HG02981 (cell line): ENCODE results near the gene AGMAT.

Experiments
- ATAC-seq: cut with Tn5 transposase; IDR thresholded peaks from one replicate; pipeline ENCODE4 v1.9.1; 2021; ENCODE audit warnings: mild to moderate bottlenecking, moderate library complexity; ENCODE audit not compliant: unreplicated experiment

AGMAT gene

GRCh38 chr1:15570861-15571260 lies 14.0 kb downstream of the AGMAT start:
- no peak for ATAC-seq

- no peak for ATAC-seq
Measured at GRCh38 chr1:15568387-15569073, 16.3 kb downstream of the AGMAT start.

- no peak for ATAC-seq
Measured at GRCh38 chr1:15559189-15559810, 25.6 kb downstream of the AGMAT start.

GRCh38 chr1:15558516-15558915 lies 26.3 kb downstream of the AGMAT start:
- no peak for ATAC-seq

- ATAC-seq: no peak
Measured at GRCh38 chr1:15557594-15557993, 27.3 kb downstream of the AGMAT start.

GRCh38 chr1:15557008-15557407 lies 27.8 kb downstream of the AGMAT start:
- ATAC-seq: no peak

- no peak for ATAC-seq
Measured at GRCh38 chr1:15550573-15550972, 34.3 kb downstream of the AGMAT start.

GRCh38 chr1:15546641-15547040 lies 38.2 kb downstream of the AGMAT start:
- ATAC-seq: no peak

- no peak for ATAC-seq
Measured at GRCh38 chr1:15543589-15544568, 41.0 kb downstream of the AGMAT start.

GRCh38 chr1:15543251-15543588 lies 41.6 kb downstream of the AGMAT start:
- no peak for ATAC-seq

GRCh38 chr1:15542388-15543250 lies 42.2 kb downstream of the AGMAT start:
- no peak for ATAC-seq

- ATAC-seq: no peak
Measured at GRCh38 chr1:15541231-15541792, 43.5 kb downstream of the AGMAT start.

GRCh38 chr1:15540186-15540585 lies 44.7 kb downstream of the AGMAT start:
- ATAC-seq: no peak

- no peak for ATAC-seq
Measured at GRCh38 chr1:15538771-15539170, 46.1 kb downstream of the AGMAT start.

GRCh38 chr1:15531682-15532081 lies 53.2 kb downstream of the AGMAT start:
- ATAC-seq: no peak

- no peak for ATAC-seq
Measured at GRCh38 chr1:15531003-15531402, 53.8 kb downstream of the AGMAT start.

- ATAC-seq: peak; percentile 48
Measured at GRCh38 chr1:15526490-15527339, 58.1 kb downstream of the AGMAT start, which contains the start of gene DNAJC16. Gene DNAJC16, plus strand, starts transcription at chr1:15526848. Its CDS starts 2,258 bp downstream, at chr1:15529106.

- no peak for ATAC-seq
Measured at GRCh38 chr1:15526021-15526489, 58.8 kb downstream of the AGMAT start.
